ENCODE results near the gene DNAH11.
A peak's percentile ranks its signal among the peaks of the same experiment; 100 is the strongest.

Gene DNAH11

DNA sequence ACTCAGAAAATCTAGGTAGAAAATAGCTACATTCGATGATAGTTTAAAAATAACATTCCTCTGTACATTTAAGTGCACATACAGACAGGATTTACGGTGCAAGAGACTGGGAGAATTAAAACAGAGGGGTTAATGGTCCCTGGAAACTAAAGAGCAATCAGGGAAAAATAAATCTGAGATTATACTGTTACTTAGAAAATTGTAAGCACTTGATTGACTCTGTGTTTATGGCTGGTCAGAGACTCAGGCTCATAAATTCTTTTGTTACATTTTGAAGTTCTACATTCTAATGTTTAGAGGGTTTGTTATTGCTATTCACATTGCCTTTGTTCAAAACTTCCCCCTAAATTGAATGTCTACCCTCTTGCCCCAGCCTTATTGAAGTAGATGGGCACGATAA is 348.5 kb downstream of the DNAH11 start:
- no peak overlapping the region for H3K4me3 ChIP-seq (replicated peaks; ENCODE audit: insufficient read depth, low read length)
- H3K27me3 ChIP-seq (ENCODE audit: insufficient read depth, poor library complexity, severe bottlenecking): no peaks in the 10 kb centered on the region
- no peak overlapping the region for H3K27ac ChIP-seq (replicated peaks)
- no peak for TF ChIP-seq POLR2AphosphoS5 (IDR thresholded peaks at IDR 0.05; ENCODE audit: low read depth)
- no peak for DNase-seq (ENCODE audit: low read depth in 1 of 2, low spot score in 1 of 2)

DNA sequence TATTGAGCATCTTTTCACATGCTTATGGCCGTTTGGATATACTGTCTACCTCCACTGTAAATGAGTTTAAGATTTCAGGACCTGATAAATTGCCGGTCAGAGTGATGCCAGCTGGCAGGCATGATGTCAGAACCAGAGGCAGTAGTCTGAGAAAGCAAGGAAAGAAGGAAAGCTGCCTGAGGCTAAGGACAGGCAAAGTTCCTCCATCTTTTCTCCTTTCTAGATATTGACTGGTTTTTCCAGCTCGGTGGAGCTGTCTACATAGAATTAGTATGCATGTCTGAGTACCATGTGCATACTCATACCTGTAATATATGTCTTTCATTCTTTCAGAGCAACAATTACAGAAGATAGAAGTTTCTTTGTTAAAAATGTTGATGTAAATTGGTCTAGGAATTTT is 350.6 kb downstream of the DNAH11 start:
- H3K27ac ChIP-seq (replicated peaks): no peak overlapping the region
- H3K4me3 ChIP-seq (replicated peaks; ENCODE audit: insufficient read depth, low read length): no peak overlapping the region
- no peaks in the 10 kb centered on the region for H3K27me3 ChIP-seq (ENCODE audit: insufficient read depth, poor library complexity, severe bottlenecking)
- TF ChIP-seq SPI1 (IDR thresholded peaks at IDR 0.05; ENCODE audit: borderline replicate concordance, low read depth): no peak
- TF ChIP-seq GABPA (IDR thresholded peaks at IDR 0.05; ENCODE audit: low read depth): no peak
- TF ChIP-seq, protein P1, sequence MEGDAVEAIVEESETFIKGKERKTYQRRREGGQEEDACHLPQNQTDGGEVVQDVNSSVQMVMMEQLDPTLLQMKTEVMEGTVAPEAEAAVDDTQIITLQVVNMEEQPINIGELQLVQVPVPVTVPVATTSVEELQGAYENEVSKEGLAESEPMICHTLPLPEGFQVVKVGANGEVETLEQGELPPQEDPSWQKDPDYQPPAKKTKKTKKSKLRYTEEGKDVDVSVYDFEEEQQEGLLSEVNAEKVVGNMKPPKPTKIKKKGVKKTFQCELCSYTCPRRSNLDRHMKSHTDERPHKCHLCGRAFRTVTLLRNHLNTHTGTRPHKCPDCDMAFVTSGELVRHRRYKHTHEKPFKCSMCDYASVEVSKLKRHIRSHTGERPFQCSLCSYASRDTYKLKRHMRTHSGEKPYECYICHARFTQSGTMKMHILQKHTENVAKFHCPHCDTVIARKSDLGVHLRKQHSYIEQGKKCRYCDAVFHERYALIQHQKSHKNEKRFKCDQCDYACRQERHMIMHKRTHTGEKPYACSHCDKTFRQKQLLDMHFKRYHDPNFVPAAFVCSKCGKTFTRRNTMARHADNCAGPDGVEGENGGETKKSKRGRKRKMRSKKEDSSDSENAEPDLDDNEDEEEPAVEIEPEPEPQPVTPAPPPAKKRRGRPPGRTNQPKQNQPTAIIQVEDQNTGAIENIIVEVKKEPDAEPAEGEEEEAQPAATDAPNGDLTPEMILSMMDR (IDR thresholded peaks at IDR 0.05; ENCODE audit: insufficient read depth, low read length): no peak
- TF ChIP-seq POLR2AphosphoS5 (IDR thresholded peaks at IDR 0.05; ENCODE audit: low read depth): no peak
- TF ChIP-seq, protein P2, sequence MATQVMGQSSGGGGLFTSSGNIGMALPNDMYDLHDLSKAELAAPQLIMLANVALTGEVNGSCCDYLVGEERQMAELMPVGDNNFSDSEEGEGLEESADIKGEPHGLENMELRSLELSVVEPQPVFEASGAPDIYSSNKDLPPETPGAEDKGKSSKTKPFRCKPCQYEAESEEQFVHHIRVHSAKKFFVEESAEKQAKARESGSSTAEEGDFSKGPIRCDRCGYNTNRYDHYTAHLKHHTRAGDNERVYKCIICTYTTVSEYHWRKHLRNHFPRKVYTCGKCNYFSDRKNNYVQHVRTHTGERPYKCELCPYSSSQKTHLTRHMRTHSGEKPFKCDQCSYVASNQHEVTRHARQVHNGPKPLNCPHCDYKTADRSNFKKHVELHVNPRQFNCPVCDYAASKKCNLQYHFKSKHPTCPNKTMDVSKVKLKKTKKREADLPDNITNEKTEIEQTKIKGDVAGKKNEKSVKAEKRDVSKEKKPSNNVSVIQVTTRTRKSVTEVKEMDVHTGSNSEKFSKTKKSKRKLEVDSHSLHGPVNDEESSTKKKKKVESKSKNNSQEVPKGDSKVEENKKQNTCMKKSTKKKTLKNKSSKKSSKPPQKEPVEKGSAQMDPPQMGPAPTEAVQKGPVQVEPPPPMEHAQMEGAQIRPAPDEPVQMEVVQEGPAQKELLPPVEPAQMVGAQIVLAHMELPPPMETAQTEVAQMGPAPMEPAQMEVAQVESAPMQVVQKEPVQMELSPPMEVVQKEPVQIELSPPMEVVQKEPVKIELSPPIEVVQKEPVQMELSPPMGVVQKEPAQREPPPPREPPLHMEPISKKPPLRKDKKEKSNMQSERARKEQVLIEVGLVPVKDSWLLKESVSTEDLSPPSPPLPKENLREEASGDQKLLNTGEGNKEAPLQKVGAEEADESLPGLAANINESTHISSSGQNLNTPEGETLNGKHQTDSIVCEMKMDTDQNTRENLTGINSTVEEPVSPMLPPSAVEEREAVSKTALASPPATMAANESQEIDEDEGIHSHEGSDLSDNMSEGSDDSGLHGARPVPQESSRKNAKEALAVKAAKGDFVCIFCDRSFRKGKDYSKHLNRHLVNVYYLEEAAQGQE (IDR thresholded peaks at IDR 0.05; ENCODE audit: insufficient replicate concordance, low read depth): no peak
- DNase-seq (ENCODE audit: low read depth in 1 of 2, low spot score in 1 of 2): no peak

DNA sequence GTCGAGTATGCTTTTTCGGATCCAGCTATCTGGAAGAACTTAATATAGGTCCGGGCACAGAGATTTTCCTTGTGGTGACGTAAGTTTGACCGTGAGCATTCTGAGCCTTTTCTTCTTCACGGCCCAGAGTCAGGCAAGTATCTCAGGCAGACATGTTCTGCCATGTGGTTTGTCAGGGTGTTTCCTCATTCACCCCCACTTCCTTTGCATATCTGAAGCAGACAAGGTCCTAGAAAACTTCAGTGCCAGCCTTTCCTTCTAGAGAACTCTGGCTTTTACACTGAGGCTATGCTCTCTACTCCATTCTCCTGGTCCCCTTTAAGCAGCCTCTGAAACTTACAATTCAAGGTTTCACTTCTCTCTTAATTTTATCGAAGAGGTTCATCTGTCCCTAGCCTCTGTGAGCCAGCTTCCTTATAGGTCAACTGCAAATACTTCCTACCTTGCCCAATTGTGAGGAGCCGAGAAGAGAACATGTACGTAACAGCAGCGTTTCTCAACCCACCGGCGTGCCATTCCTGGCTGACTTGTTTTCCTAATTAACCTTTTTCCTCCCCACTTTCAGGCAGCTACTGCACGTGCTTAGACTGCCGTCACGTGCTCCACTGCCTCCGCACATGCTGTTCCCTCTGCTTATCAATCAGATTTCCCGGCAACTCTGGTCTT is 355.6 kb downstream of the DNAH11 start:
- peak; percentile 32 for TF ChIP-seq POLR2AphosphoS5 (IDR thresholded peaks at IDR 0.05; ENCODE audit: low read depth)
- TF ChIP-seq, protein P1 (IDR thresholded peaks at IDR 0.05; ENCODE audit: insufficient read depth, low read length): no peak
- TF ChIP-seq GABPA (IDR thresholded peaks at IDR 0.05; ENCODE audit: low read depth): no peak
- TF ChIP-seq SPI1 (IDR thresholded peaks at IDR 0.05; ENCODE audit: borderline replicate concordance, low read depth): peak; percentile 67; the same call in 1 of the 2 replicates
- TF ChIP-seq, protein P2 (IDR thresholded peaks at IDR 0.05; ENCODE audit: insufficient replicate concordance, low read depth): no peak
- Histone ChIP-seq H3K27me3 (ENCODE audit: insufficient read depth, poor library complexity, severe bottlenecking) (no peaks in the 10 kb centered on the region), H3K4me3 (replicated peaks; ENCODE audit: insufficient read depth, low read length) (no peak overlapping the region), H3K27ac (replicated peaks) (peak overlapping the region; percentile 83)
- DNase-seq (ENCODE audit: low read depth in 1 of 2, low spot score in 1 of 2): peak; percentile 74 to 81

DNA sequence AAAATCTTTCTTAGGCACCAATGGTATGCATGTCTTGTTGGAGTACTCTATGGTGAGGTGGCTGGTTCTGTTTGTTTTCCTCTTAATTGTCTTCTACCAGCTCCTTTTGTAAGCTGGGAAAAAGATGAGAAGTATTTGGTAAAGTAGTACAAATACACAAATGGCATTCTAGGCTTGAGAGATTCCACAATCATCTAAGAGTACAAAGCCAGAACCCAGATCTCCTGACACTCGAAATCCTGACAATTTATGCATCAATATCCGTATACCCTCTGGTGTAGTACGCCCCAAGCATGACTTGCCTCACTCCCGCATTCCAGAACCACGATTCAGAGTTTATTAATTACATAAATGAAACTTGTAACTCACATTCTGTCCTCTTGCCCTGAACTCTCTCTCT is 359.4 kb downstream of the DNAH11 start:
- Histone ChIP-seq H3K27me3 (ENCODE audit: insufficient read depth, poor library complexity, severe bottlenecking) (no peaks in the 10 kb centered on the region), H3K27ac (replicated peaks) (no peak overlapping the region), H3K4me3 (replicated peaks; ENCODE audit: insufficient read depth, low read length) (no peak overlapping the region)
- DNase-seq (ENCODE audit: low read depth in 1 of 2, low spot score in 1 of 2): no peak
- TF ChIP-seq, protein P1 (IDR thresholded peaks at IDR 0.05; ENCODE audit: insufficient read depth, low read length): no peak
- TF ChIP-seq, protein P2 (IDR thresholded peaks at IDR 0.05; ENCODE audit: insufficient replicate concordance, low read depth): no peak
- TF ChIP-seq POLR2AphosphoS5 (IDR thresholded peaks at IDR 0.05; ENCODE audit: low read depth) (no peak), GABPA (IDR thresholded peaks at IDR 0.05; ENCODE audit: low read depth) (no peak), SPI1 (IDR thresholded peaks at IDR 0.05; ENCODE audit: borderline replicate concordance, low read depth) (no peak)
